ENCODE data around the gene HMGN5.

HMGN5 gene

GRCh38 chrX:81114757-81115156 lies 87.0 kb downstream of the HMGN5 start:
- H3K4me3 ChIP-seq (ENCODE audit: low read depth, low read length) = no peak overlapping the region
- DNase-seq (ENCODE audit: low read depth) = no peak
- TF ChIP-seq POLR2A (IDR thresholded peaks at IDR 0.05; ENCODE audit: extremely low read depth, insufficient read length) = no peak
- TF ChIP-seq, protein P1, sequence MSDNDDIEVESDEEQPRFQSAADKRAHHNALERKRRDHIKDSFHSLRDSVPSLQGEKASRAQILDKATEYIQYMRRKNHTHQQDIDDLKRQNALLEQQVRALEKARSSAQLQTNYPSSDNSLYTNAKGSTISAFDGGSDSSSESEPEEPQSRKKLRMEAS (IDR thresholded peaks at IDR 0.05; ENCODE audit: low read depth, low read length) = no peak

DNA sequence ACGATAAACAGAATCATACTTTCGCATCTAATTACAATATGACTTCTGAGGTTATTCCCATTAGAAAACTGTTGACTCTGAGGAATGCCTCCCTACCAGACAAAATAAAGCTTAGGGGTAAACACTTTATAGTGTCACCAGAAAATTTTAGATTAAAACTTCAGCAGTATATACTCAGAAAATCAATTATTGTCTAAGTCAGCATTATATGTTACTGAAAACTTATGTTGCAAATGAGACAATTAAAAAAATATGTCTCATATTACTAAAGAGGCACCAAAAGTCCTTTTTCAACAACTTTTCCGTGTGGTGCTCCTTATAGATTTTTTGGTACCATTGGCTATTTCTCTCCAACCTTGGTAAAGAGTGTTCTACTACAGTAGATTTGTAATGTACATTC lies 91.4 kb downstream of the HMGN5 start:
- no peak overlapping the region for H3K4me3 ChIP-seq (ENCODE audit: low read depth, low read length)
- DNase-seq (ENCODE audit: low read depth) = no peak
- TF ChIP-seq MYC (IDR thresholded peaks at IDR 0.05; ENCODE audit: low read depth, low read length) (no peak), CTCF (IDR thresholded peaks at IDR 0.05; ENCODE audit: low read depth, low read length) (no peak), POLR2A (IDR thresholded peaks at IDR 0.05; ENCODE audit: extremely low read depth, insufficient read length) (no peak)
- TF ChIP-seq, protein P1 (IDR thresholded peaks at IDR 0.05; ENCODE audit: low read depth, low read length) = no peak

DNA sequence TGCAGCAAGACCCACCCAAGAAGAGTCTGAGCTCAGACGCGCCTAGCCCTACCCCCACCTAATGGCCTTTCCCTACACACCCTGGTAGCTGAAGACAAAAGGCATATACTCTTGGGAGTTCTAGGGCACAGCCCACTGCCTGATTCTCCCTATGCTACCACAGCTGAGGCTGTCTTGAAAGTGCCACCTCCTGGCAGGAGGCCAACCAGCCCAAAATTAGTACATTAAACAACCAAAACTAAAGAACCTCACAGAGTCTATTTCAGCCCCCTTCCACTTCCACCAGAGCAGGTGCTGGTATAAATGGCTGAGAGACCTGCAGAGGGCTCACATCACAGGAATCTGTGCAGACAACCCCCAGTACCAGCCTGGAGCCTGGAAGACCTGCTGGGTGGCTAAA lies 119.1 kb downstream of the HMGN5 start:
- TF ChIP-seq POLR2A (IDR thresholded peaks at IDR 0.05; ENCODE audit: extremely low read depth, insufficient read length) (no peak), MYC (IDR thresholded peaks at IDR 0.05; ENCODE audit: low read depth, low read length) (no peak), CTCF (IDR thresholded peaks at IDR 0.05; ENCODE audit: low read depth, low read length) (no peak)
- TF ChIP-seq, protein P1 (IDR thresholded peaks at IDR 0.05; ENCODE audit: low read depth, low read length) = no peak
- no peak overlapping the region for H3K4me3 ChIP-seq (ENCODE audit: low read depth, low read length)
- no peak for DNase-seq (ENCODE audit: low read depth)
